GM19193 (cell line): Measurements from ENCODE around the gene NWD2.

Experiments used
- POLR2A ChIP-seq: IDR thresholded peaks from 4 replicates; pipeline ENCODE4 v1.6.1; 2011; ENCODE audit not compliant: insufficient read depth, insufficient read length; ENCODE audit errors: extremely low read depth

Gene NWD2

GRCh38 chr4:37246891-37247290 lies 2.3 kb downstream of the NWD2 start:
- no peak for TF ChIP-seq POLR2A

DNA sequence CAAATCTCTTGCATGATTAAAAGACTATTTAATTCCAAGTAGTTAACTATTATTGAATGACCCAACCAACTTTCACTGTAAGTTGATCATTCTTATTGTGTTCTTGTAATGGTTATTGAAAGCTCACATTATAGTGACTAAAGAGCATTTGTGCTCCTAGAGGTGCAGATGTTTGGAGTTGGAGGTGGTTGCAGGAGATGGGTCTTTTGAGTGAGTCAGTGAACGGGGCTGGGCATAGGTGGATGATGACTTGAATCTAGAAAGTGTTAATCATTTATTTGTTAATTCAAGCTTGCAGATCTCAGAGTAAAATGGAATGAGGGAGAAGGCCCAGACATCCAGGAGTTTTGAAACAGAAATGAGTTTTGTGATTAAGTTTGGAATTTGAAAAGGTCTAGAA lies 13.7 kb downstream of the NWD2 start:
- no peak for TF ChIP-seq POLR2A

GRCh38 chr4:37268319-37268718 lies 23.8 kb downstream of the NWD2 start:
- no peak for TF ChIP-seq POLR2A

DNA sequence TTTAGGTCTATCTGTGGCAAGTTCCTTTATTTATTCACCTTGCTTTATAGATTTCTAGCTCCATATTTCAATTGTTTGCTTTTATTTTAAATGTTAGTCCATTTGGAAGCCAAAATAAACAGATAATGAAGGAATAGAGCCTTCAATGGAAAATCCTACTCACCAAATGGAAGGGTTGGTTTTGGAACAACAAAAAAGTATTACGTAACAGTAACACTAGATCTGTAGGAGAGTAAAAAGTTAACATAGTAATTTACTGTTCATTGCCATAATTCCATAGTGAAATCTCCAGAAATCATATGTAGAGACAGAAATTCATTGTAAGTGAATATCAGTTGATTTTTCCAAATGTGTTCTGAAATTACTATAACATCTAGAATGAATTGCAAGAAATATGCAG lies 34.6 kb downstream of the NWD2 start:
- no peak for TF ChIP-seq POLR2A

DNA sequence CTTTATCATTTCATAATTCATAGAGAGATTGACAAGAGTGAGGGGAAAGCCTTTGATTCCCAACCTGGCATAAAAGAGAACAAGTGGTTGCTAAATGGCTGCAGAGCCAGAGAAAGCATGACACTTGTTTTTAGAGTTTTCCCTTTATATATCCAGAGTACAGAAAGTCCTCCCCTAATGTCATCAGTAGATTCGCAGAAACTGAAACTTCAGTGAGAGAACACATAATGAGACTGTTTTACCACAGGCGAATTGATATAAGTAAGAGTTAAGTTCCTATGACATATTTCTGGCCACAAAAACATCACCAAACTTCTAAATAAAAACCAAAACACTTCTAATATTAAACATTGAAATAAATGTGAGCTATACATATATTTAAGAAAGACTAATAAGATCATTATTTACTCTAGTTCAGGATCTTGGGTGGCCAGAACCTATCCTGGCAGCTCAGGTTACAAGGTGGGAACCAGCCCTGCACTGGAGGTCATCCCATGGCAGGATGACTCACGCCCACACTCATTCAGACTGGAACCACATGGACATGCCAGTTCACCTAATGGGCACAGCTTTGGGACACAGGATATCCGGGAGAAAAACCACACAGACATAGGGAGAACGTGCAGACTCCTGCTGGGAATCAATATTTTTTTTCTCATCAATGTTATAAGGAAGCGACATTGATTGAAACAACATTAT lies 35.5 kb downstream of the NWD2 start:
- TF ChIP-seq POLR2A = no peak

DNA sequence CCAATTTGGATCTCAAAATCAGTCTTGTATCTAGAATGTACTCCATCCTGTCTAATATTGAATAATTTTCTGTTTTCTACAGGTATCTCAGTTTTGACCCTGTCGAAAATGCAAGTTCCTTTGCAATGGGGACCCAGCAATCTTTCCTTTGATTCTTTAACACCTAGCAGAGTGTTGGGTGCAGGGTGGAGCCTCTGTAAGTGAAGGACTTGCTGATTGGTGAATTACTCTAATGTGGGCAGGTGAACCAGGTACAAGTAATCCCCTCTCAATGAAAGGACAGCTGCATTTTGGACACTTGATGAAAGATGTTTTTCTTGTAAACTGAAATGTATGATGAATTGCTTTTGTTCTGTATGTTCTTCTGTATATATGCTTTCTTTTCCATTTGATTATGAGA lies 54.9 kb downstream of the NWD2 start:
- TF ChIP-seq POLR2A = no peak

GRCh38 chr4:37304612-37305011 lies 60.1 kb downstream of the NWD2 start:
- no peak for TF ChIP-seq POLR2A

DNA sequence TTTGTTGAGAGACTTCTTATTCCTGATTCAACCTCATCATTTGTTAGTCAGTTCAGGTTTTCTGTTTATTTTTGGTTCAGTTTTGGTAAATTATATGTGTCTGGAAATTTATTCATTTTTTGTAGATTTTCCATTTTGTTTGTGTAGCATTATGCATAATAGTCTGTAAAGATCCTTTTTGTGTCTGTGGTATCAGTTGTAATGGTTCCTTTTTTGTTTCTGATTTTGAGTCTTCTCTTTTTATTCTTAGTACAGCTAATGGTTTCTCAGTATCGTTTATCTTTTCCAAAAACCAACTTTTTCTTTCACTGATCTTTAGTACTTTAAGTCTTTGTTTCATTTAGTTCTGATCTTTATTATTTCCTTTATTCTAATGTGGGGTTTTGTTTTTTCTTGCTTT lies 61.4 kb downstream of the NWD2 start:
- no peak for TF ChIP-seq POLR2A

DNA sequence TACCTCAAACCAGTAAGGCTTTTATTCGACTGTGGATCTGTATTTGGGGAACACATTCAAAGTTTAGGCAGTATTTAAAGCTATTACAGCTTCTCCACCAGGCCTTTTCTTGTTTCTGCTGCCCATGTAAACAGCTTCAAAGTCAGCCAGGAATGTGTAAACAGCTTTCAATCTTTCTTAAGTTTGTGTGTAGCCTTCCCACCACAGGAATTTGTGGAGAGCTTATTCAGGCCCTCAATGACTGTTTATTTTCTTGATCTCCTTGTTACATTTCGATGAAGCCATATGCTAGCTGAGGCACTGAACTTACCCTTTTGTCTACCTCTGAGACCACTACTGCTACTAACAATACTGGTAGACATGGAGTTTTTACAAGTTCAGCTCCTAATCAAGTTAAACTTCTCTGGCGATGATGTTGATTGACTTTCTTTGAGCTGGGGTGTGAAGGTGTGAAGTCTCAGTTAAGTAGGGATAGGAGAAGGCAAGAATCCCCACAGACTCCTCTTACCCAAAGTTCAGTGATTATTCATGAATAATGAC lies 72.6 kb downstream of the NWD2 start:
- TF ChIP-seq POLR2A = no peak

- no peak for TF ChIP-seq POLR2A
Observed at GRCh38 chr4:37320513-37321235, 76.1 kb downstream of the NWD2 start.

- TF ChIP-seq POLR2A = no peak
Observed at GRCh38 chr4:37322122-37322521, 77.6 kb downstream of the NWD2 start.

DNA sequence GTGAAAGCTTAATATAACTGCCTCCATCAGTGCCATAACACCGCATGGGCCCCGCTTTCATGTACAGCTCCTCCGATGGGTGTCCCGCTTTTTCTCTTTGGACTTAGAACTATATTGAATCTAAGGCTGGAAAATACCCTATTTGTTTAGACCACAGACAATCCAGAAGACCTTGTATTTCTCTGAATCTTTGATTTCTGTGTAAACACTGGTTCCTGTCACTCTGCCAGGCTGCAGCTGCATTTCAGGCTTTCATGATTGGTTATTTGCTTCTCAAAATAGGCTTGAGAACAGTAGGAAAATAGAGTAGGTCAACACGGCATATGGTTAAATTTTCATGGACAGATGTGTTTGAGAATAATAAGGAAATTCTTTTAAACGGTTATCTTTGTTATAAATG lies 80.0 kb downstream of the NWD2 start:
- TF ChIP-seq POLR2A = no peak

- TF ChIP-seq POLR2A = no peak
Observed at GRCh38 chr4:37326852-37327251, 82.3 kb downstream of the NWD2 start.

DNA sequence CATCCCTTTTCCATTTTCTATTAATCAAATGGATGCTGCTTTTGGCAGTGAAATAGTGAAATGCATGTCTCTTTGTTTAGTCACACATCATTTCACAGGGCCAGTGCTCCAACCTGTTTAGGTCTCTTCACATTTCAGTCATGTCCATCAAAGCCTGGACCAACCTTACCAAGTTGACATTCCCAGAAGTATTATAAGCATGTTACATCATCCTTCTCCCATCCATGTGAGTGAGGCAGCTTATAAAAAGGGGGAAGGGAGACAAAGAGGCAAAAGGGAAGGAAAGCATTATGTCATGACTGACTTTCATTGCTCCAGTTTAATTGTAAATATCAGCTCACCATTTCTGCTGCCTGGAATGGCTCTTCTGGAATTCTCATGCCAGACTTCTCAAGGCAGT lies 94.4 kb downstream of the NWD2 start:
- TF ChIP-seq POLR2A = no peak

- no peak for TF ChIP-seq POLR2A
Observed at GRCh38 chr4:37358748-37359147, 114.2 kb downstream of the NWD2 start.

GRCh38 chr4:37359261-37359660 lies 114.7 kb downstream of the NWD2 start:
- no peak for TF ChIP-seq POLR2A

DNA sequence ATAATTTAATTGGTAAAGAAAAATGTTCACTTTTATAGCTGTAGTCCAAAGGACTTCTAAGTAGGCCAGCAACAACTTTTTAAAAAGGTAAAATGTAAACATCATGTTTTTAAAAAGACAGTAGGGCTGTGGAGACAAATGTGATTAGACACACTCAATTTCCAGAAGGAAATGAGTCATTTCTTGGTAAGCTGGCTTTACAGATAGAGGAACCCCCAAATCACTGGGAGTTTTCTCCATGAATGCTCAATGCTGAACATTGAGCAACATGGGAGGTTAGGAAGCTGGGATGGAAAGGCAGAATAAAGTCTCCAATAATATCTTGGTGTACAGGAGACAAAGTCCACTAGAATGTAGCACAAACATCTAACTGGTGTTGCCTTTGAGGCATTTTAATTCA lies 121.3 kb downstream of the NWD2 start:
- TF ChIP-seq POLR2A = no peak

DNA sequence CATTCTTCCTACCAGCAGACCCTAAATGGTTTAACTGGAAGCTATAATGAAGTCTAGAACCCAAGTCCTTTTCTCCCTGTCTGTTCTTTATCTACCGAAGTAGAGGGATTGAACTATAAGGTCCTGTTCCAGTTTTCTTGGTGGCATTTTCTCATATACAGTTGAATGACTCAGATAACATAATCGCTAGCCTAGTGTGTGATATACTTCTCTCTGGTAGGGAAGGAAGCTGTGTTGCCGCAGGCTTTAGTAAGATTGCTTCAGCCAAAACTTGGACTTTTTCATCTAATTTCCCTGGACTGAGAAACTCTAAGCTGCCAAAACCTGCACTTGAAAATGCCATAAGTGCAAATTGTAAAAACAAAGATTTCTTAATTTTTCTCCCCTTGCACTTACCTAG lies 123.4 kb downstream of the NWD2 start:
- no peak for TF ChIP-seq POLR2A
